Activated CD8-positive, alpha-beta memory T cell treated with anti-CD3 and anti-CD28 coated beads for 1 hour (primary cell): Measurements from ENCODE around the gene POLN.

Experiments used
- DNase-seq, 2 donors: peaks; one replicate each; pipeline ENCODE4 v3.0.0-alpha.2; 2020; ENCODE audit warnings: low read depth in 1 of 2; ENCODE audit errors: extremely low read depth in 1 of 2

The POLN gene

DNA sequence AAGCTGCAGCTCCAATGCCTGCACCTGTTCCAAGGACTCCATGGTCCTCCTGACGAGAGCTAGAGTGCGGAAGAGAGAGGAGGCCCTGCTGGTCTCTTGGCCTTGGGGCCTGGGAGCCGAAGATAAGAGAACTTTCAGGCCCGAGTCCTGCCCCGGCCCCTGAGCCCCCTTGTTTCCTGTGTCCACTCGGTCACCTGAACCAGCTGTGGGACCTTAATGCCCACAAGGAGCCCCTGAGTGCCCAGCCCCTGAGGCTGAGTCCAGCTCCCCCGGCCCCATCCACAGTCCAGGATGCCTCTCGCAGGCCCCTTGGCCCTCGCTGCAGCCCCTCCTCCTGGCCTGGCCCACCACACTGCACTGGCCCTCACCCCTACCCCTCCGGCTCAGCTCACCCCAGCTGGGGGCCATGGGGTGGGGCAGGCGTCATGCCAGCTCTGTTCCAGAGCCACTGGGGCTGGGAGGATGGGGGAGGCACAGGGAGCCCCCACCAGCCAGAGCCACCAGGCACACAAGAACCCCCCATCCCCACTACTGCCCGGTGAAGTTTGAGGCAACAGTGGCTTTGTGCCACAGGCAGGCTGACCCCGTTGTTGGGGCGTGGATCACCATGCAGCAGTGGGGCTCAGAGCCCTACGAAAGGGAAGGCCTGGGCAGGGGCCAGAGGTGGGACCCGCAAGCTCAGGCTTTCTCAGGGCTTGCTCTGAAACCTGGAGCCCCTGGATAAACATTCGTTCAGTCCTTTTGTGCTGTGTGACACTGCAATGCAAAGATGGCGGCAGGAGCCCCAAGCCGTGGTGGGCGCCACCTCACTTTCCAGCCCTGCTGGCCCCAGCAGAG is 168.7 kb downstream of the POLN start:
- DNase-seq, result no peak

GRCh38 chr4:2071912-2072867 is 169.7 kb downstream of the POLN start:
- DNase-seq, result no peak

DNA sequence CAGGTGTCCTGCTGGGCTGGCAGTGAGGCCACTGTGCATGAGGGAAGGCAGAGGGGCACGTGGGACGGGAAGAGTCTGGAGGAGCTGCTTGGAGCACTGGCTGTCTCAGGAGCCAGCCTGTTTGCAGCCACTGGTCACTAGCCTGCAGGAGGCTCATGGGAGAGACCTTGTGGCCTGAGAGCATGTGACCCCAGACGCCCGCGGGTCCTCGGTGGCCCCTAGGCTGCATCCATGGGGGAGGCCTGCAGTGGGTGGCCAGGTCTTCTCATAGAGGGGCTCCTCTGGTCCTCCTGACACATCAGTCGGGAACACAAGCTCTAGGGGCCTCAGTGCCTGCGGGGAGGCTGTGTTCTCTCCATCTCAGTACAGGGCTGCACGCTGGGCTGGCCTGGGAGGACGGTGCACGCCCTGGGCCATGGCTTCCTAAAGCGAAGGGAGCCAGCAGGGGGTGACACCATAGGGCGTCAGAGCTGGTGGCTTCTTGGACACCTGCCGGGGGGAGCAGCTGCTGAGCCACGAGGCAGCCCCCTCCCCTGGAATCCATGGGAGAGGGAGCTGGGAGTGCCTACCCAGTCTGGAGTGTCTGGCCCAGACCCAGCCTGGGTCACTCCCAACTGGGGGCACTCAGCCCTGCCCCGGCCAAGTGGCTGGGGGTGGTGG is 170.5 kb downstream of the POLN start:
- DNase-seq, result no peak

- DNase-seq, result no peak
These were observed 171.3 kb downstream of the POLN start for GRCh38 chr4:2070421-2071251.

DNA sequence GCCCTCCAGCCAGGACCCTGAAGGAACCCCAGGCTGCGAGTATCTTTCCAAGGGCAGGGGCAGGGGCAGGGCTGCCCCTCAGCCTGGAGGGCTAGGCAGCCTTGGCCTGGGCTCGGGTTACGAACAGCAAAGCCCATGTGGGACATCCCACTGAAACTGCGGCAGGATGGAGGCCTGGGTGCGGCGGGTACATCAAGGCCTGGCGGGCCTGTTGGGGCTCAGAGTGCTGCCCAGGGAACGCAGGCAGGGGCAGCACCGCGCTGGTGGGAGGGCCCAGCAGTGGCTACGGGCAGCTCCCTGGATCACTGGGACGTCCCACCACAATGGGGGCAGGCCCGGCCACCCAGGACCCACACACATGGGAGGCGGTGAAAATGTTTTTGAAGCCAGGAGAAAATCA is 171.9 kb downstream of the POLN start:
- no peak for DNase-seq

GRCh38 chr4:2069161-2069971 is 172.6 kb downstream of the POLN start:
- no peak for DNase-seq

DNA sequence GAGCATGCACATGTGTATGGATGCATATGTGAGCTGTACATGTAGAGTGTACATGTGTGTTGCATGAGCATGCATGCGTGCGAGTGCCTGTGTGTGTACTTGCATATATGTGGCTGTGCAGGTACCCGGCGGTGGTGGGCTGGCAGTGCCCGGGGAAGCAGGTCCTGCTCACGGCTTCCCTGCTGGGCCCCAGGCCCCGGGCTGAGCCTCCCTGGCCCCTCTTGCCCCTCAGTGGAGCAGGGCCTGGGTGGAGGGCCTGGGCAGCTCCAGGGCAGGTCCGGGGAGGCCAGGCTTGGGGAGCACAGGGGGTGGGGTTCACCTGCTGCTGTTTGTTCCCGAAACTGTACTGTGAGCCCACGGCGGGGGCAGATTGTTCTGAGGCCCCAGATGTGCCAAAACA is 173.4 kb downstream of the POLN start:
- DNase-seq, result no peak

- no peak for DNase-seq
These were observed 173.8 kb downstream of the POLN start for GRCh38 chr4:2068198-2068470.

DNA sequence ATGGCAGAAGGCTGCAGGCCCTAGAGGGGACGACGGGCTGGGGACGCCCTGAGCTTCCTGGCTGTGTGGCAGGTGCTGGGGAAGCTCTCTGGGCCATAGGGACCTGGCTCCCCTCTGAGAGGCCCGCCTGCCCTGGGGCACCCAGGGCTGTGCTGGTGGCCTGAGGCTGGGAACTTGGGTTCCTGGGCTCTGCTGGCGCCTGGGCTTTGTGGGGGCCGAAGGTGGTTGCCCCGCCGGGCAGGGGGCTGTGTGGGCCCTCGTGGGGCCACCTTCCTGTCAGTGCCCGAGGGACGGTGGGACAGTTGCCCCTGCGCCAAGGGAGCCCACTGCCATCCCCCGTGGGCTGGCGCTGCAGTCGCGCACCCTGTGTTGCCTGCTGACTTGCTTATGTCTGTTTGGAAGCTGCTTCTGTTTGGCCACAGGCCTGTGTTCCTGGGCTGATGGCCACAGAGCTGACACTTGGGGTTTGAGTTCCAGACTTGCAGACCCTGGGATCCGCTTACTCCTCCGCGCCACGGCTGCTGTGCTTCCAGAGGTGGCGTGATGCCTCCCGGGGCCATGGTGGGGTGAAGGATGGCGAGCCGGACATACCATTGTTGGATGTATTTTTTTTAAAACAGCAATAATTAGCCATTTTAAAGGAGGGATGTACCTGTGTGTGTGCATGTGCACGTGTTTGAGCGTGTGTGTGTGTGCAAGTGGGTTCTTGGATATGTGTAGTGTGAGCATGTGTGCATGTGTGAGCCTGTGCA is 174.3 kb downstream of the POLN start:
- DNase-seq, result no peak

DNA sequence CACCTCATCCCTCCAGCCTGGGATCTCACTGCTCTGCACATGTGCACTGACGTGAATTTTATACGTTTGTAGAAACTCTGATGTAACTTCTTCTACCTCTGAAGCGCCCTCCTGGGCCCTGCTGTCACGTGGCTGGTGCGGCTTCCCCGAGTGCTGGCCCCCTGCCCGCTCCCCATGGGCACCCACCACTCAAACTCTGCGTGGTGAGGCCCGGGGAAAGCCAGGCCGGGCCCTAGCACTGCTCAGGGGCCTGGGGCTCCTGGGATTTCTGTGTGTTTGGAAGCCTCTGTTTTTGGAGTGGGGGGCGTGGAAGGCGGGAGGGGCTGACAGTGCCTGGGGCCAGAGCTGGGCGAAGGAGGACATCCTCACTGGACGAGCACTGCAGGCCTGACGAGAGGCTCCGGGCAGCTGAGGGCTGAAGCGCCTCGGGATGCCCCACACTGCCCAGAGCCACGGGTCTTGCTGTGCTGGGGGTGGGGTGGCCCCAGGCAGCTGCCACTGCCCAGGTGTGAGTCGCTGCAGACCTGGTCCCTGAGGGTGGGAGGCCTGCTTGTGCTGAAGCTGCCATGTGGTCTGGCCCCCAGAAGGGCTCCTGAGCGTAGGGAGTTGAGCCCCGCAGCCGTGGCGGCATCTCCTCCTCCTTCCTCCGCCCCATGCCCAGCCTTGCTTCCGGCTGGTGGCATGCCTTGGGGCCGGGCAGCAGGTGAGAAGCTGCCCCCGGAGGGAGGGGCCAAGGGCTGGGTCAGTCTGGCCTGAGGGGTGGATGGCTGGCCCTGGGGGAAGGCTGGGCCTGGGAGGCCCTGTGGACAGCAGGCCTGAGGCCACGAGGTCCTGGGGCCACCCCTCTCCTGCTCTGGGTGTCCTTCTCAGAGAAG is 175.1 kb downstream of the POLN start:
- DNase-seq, result no peak

- DNase-seq, result no peak
These were observed 175.8 kb downstream of the POLN start for GRCh38 chr4:2066011-2066551.

DNA sequence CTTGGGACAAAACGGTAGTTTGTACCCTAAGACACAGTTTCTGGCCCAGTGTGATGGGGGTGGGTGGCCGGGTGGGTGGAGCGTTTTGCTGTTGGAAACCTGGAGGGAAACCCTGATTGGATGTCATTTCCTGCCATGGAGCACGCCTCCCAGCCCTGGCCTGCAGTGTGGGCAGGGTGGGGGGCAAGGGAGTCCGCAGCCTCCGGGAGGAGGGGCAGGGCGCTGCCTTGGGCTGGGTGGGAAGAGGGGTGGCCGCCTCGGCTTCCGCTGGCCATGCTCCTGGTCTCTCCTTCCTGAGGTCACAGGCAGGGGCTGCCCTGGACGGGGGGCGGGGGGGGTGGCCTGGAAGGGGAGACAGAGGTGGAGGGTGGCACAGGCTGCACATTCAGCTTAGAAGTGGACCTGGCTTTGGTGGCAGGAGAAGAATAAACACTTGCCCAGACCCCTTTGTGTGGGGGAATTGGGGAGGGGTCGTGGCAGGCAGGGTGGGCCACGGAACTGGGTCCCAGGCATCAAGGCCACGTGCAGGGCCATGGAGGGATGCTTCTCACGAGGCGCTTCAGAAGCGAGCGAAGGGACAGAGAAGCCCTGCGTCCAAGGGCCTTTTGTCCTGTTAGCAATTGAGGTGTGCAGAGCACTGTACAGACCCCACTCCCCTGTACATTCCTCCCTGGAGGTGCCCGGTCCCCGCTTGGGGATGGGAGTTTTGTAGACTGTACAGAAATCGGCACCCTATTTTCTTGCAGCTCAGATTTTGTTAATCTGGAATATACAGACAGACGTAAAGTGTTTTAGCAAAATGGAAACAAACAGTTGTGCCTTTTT is 176.6 kb downstream of the POLN start:
- no peak for DNase-seq

- DNase-seq, result no peak
These were observed 177.5 kb downstream of the POLN start for GRCh38 chr4:2064276-2064991.

DNA sequence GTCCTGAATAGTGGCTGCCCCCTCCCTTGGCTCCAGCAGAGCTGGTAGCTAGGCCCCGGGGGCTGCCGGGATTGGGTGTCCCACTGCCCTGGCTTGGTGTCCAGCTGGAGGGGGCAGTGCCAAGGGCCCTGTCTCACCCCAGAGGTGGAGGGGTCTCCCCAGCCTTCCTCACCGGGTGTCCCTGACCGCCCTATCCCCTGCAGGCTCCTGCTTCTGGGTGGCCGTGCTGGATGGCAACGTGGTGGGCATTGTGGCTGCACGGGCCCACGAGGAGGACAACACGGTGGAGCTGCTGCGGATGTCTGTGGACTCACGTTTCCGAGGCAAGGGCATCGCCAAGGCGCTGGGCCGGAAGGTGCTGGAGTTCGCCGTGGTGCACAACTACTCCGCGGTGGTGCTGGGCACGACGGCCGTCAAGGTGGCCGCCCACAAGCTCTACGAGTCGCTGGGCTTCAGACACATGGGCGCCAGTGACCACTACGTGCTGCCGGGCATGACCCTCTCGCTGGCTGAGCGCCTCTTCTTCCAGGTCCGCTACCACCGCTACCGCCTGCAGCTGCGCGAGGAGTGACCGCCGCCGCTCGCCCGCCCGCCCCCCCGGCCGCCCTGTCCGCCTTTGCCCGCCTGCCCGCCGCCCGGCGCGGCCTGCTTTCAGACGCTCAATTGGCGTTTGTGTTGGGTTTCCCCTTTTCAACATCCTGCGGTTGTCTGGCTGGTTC is 178.2 kb downstream of the POLN start:
- DNase-seq, result no peak

DNA sequence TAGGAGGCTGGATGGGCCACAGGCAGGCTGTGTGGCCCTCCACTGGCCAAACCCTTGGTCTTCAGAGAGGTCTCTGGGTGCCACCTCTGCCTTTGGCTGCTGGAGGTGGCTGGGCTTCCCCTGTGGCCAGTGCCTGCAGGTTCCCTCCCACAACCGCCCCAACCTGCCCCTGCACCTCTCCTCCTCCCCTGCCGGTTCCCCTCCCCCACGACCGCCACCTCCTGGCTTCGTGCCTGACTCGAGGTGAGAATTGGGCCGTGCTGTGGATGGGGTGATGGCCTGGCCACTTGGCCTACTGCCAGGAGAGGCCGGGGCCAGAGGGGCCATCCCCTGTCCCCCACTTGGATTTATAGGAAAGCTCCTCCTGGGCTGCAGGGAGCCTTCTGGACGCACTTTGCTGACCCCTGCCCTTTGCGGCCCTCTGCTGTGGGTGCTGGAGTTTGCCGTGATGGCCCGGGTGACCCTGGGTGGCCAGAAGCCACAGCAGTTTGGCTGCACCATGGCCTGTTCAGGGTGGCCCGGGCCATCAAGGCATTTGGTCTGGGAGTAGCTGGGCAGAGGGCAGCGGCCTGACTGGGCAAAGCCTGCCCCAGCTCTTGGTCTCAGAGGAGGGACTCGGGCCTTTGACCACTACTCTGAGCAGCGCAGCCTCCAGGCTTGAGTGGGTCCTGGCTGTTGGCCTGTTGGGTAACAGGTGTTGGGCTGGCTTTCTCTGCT is 179.0 kb downstream of the POLN start:
- no peak for DNase-seq
